NCI-H82 treated with DMSO at 0.1 percent for 48 hours (cell line): ENCODE data around the gene ARCN1.
A peak's percentile ranks its signal among the peaks of the same experiment; 100 is the strongest.

Experiments
- DNase-seq: peaks from one replicate; lab custom pipeline; 2025; ENCODE audit not compliant: unreplicated experiment; lab: John Stamatoyannopoulos, UW

The ARCN1 gene

GRCh38 chr11:118572061-118572980, at the start of gene ARCN1:
Gene ARCN1, plus strand, starts transcription at chr11:118572409. Its CDS starts 139 bp downstream, at chr11:118572548.
- DNase-seq, result peak; percentile 10

GRCh38 chr11:118522571-118523072, 49.6 kb upstream of the ARCN1 start:
- no peak for DNase-seq

- no peak for DNase-seq
Observed at GRCh38 chr11:118524356-118524755, 47.9 kb upstream of the ARCN1 start.

- no peak for DNase-seq
Observed at GRCh38 chr11:118524757-118525470, 47.3 kb upstream of the ARCN1 start.

- DNase-seq, result no peak
Observed at GRCh38 chr11:118526688-118527087, 45.5 kb upstream of the ARCN1 start.

- no peak for DNase-seq
Observed at GRCh38 chr11:118527109-118527508, 45.1 kb upstream of the ARCN1 start, which contains the start of gene TTC36. Gene TTC36, plus strand, starts transcription at chr11:118527474. Its CDS starts 21 bp downstream, at chr11:118527495.

- DNase-seq, result no peak
Observed at GRCh38 chr11:118528511-118528910, 43.7 kb upstream of the ARCN1 start.

GRCh38 chr11:118529584-118530175, 42.5 kb upstream of the ARCN1 start:
- DNase-seq, result no peak

GRCh38 chr11:118530180-118530682, 42.0 kb upstream of the ARCN1 start:
- DNase-seq, result no peak

GRCh38 chr11:118530683-118531596, 41.3 kb upstream of the ARCN1 start, which contains the start of gene TMEM25:
Gene TMEM25, plus strand, starts transcription at chr11:118531192. Its CDS starts 610 bp downstream, at chr11:118531802.
- DNase-seq, result peak; percentile 8

GRCh38 chr11:118531597-118532084, 40.6 kb upstream of the ARCN1 start:
- no peak for DNase-seq

GRCh38 chr11:118532091-118532490, 40.1 kb upstream of the ARCN1 start:
- DNase-seq, result no peak

GRCh38 chr11:118532852-118533768, 39.1 kb upstream of the ARCN1 start:
- DNase-seq, result no peak

- DNase-seq, result no peak
Observed at GRCh38 chr11:118533769-118534729, 38.2 kb upstream of the ARCN1 start.

GRCh38 chr11:118535261-118535660, 36.9 kb upstream of the ARCN1 start:
- no peak for DNase-seq

- DNase-seq, result no peak
Observed at GRCh38 chr11:118536726-118537125, 35.5 kb upstream of the ARCN1 start.

GRCh38 chr11:118537409-118537980, 34.7 kb upstream of the ARCN1 start:
- no peak for DNase-seq
